Stimulated activated CD4-positive, alpha-beta T cell treated with anti-CD3 and anti-CD28 coated beads, Interleukin-2, amount 100 ng/mL, for 24 hours (primary cell): ENCODE measurements around the gene MAGIX.
"Not testable (repeated sequence)": the region's sequence is repeated elsewhere in the genome, so short reads cannot be mapped to it uniquely, and the experiment has no call there.

Experiments
- DNase-seq, 2 donors: peaks; one replicate each; pipeline ENCODE4 v3.0.0-alpha.2; 2020

Gene MAGIX

DNA sequence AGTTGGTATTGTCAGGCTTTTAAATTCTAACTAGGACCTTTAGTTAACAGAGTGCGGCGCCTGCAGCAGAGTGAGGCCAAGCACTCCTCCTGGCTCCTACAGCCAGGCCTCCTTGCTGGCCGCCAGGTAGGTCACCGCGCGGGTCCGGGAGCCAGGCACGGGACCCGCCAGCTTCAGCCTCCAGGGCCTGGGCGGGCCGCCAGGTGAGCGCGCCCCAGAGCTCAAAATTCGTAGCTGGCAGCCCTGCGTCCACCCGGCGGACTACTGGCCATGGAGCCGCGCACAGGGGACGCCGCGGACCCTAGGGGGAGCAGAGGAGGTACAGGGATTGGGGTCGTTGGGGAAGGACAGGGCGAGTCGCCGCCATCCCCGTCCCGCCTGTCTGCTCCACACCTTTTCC lies at the start of gene MAGIX:
Gene MAGIX, plus strand, starts transcription at position 139 of the 400 bp plus-strand sequence. Its CDS starts 132 bp downstream, at position 271.
- DNase-seq: no peak

DNA sequence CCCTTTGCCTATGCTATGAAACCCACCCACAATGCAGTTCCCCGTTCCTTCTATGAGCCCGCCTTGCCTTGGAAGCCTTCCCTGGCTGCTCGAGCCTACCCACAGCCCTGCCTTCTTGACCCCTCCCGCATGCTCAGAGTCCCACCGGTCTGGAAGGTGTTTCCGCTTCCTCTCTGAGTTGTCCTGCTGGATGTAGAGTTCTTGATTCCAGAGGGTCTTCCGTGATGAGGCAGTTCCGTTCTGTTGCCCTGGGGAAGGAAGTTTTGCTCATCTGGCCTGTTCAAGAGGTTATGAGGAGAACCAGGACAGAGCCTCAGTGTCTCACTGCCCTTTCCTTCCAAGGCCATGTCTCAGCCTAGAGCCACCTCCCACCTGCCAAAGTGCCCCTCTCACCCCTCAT lies 46.5 kb upstream of the MAGIX start:
- no peak for DNase-seq

DNA sequence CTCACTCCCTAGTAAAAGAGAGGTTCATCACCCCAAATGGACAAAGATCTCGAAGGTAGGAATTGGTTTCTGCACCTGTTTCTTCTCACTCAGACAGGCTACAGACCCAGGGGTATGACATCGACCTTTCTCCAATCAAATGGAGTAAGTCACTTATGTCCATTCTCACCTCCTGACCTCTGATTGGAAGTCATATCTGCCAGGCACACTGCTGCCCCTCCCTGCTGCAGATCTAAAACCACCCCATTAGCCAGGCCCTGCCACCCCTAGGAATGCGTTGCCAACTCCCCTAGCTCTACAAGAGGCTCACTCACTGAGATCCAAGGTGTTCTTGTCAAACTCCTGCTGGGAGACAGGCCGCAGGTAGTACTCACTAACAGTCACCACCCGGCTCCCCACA lies 45.8 kb upstream of the MAGIX start:
- DNase-seq: no peak

DNA sequence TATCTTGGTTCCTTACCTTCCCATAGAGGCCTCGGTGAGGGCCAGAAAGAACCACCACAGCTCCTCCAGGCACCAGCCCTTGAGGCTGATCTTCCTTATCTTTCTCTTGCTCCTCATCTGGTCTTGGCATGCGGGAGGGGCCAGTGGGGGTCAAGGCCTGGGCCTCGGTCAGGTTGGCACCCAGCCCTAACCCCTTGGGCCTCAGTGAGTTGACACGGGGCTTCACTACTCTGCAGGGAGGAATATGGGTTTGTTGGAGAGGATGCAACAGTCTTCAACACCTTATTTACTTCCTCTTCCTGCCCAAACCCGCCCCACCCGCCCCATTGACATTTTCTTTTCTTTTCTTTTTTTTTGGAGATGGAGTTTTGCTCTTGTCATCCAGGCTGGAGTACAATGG lies 45.0 kb upstream of the MAGIX start:
- no peak for DNase-seq

GRCh38 chrX:49120091-49120490 lies 42.5 kb upstream of the MAGIX start:
- no peak for DNase-seq

DNA sequence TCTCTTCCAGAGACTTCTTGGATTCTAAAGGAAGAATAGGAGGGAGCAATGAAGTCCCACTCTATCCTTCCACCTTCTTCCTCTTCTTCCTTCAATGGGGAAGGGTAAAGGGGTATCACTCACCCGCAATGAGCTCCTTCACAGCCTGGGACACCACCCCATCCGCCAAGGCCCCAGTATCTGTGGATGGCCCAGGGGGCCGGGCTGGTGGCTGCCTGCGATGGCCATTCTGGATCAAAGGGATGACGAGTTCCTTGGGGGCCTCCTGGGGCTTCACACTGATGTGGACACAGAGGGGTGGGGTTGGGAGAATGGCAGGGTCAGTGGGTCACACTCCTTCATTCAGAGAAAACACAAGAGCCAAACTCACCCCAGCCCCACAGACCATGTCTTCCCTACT lies 40.1 kb upstream of the MAGIX start:
- DNase-seq: no peak

- not testable (repeated sequence) for DNase-seq
Measured at GRCh38 chrX:49127742-49128258, 34.8 kb upstream of the MAGIX start.

GRCh38 chrX:49129427-49129826 lies 33.1 kb upstream of the MAGIX start:
- DNase-seq: no peak

DNA sequence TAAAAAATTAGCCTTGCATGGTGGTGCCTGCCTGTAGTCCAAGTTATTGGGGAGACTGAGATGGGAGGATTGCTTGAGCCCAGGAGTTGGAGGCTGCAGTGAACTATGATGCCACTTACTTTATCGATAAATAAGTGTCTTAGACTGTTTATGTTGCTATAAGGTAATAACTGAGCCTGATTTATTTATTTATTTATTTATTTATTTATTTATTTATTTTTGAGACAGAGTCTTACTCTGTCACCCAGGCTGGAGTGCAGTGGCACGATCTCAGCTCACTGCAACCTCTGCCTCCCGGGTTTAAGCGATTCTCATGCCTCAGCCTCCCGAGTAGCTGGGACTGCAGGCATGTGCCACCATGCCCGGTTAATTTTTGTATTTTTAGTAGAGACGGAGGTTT lies 30.3 kb upstream of the MAGIX start:
- DNase-seq: not testable (repeated sequence)

DNA sequence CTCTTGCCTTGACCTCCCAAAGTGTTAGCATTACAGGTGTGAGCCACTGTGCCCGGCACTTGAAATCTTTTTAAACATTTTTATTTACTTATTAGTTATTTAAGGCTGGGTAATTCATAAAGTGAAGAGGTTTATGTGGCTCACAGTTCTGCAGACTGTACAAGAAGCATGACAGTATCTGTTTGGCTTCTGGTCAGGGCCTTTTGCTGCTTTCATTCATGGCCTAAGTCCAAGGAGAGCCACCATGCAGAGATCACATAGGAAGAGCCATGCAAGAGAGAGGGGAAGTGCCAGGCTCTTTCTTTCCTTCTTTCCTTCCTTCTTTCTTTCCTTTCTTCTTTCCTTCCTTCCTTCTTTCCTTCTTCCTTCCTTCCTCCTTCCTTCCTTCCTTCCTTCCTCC lies 28.8 kb upstream of the MAGIX start:
- DNase-seq: no peak

DNA sequence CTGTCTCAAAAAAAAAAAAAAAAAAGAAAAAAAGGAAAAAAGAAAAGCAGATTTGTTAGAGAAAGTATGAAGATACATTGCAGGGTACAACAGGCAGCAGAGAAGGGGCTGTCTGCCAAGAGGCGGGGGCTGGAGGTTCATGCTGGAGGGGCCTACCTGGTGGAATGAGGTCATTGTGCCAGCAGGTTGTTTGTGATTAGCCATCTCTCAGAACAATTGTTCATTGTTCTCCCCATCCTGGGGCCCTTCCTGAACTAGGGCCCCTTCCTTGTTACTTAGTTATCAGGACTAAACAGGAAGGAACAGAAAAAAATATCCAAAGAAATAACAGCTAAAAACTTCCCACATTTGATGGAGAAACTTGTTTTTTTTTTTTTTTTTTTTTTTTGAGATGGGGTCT lies 25.1 kb upstream of the MAGIX start:
- DNase-seq: no peak

GRCh38 chrX:49139713-49140112 lies 22.8 kb upstream of the MAGIX start:
- DNase-seq: no peak

DNA sequence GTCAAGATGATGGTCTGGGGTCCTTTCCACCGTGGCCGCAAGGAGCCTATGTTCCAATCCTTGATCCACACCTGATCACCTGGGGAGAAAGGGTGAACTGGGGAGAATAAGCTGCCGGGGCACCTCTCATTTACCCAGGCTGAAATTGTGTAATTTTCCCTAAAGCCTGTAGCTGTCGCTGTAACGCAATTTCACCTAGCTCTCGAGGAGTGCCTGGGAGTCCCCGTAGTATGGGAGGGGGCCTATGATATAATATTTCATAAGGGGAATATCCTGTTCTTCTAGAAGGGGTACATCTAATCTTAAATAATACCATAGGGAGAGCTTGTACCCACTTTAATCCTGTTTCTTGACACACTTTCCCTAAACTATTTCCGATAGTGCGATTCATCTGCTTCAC lies 20.3 kb upstream of the MAGIX start:
- DNase-seq: not testable (repeated sequence)

DNA sequence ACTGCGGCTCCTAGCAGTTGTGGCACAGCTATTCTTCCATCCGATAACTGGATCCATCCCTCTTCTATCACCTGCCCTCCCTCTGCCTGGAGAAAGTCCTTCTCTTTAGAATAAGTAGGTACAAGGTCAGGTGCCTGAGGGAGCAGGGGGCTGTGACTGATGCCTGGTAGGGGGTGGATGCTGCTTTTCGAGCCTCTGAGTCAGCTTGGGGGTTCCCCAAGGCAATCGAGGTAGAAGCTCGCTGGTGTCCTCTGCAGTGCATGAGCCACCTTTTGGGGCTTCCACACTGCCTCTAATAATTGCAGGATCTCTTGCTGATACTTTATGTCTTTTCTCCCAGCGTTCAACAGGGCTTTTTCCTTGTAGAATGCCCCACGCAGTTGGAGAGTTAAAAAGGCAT lies 19.4 kb upstream of the MAGIX start:
- DNase-seq: not testable (repeated sequence)

DNA sequence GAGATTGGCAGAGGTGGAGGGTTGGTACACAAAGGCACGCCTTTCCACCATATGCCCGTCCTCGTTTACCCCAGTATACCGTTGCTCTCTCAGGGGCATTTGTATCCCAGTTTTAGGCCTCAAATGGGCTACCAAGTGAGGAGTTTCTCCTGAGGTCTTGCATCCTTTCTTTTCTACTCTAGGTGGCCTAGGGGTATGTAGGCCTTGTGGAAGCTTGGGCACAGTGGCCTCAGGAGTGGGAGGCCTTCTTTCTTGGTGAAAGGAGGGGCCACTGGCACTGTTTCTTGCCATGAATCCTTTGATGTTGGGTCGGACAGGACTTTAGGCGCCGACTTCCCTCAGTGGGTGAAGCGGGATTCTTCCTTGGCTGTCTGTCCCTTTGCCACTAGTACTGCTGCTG lies 15.3 kb upstream of the MAGIX start:
- no peak for DNase-seq

DNA sequence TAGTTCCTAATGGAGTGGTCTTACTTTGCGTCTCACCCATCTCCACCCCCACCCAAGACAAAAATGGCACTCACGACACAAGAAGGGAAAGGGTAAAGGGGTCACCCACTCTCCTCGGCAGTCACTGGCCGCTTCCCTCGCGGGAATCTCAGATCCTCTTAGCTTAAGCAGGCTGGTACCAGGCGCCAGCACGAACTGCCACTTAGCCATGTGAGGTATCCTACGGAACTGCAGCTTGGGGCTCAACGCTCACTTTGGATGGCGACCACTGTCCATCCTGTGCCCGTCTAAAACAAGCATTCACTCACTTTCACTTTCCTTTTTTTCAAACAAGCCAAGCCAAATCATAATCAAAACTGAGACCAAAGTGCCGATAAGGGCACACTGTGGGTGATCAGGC lies 14.6 kb upstream of the MAGIX start:
- DNase-seq: no peak

DNA sequence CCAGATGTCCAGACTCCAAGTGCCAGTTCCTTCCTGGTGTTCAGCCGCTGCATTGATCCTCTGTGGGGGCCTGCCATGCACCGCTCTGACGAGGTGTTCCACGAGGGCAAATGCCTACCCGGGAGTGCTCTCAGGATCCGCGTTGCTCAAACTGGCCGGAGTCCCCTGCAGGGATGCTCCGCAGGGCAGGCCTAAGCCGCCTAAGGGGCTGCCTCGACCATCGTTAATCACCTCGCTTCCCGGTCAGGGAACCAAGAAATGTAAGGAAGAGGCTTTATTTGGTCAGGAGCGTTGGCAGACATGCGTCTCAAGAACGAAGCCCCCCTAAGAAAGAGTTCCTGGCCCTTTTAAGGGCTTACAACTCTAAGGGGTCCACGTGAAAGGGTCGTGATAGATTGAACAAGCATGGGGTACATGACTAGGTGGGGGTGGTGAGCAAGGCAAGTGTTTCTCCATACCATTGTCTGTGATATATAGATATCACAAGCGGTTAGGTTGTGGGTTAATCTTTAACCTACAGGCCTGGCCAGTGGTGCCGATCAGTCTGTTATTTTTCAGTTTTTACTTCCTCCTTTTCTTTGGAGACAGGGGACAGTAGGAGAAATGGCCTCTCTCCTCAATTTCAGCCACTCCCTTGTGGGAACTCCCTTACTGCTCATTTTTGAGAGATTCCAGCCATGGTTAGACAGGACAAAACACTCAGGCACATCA lies 14.0 kb upstream of the MAGIX start:
- DNase-seq: not testable (repeated sequence)

GRCh38 chrX:49149291-49149690 lies 13.3 kb upstream of the MAGIX start:
- DNase-seq: not testable (repeated sequence)

DNA sequence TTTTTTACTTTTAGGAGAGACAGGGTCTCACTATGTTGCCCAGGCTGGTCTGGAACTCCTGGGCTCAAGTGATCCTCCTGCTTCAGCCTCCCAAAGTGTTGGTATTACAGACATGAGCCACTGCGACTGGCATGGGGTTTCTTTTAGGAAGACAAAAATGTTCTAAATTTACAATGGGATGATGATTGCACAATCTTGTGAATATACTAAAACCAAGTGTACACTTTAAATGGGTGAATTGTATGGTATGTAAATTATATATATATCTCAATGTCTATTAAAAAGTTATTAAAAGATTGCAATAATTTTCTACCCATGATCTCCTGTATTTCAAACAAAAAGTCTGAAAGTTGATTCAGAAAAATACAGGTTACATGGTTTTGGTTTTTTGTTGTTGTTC lies 9.1 kb upstream of the MAGIX start:
- DNase-seq: no peak

DNA sequence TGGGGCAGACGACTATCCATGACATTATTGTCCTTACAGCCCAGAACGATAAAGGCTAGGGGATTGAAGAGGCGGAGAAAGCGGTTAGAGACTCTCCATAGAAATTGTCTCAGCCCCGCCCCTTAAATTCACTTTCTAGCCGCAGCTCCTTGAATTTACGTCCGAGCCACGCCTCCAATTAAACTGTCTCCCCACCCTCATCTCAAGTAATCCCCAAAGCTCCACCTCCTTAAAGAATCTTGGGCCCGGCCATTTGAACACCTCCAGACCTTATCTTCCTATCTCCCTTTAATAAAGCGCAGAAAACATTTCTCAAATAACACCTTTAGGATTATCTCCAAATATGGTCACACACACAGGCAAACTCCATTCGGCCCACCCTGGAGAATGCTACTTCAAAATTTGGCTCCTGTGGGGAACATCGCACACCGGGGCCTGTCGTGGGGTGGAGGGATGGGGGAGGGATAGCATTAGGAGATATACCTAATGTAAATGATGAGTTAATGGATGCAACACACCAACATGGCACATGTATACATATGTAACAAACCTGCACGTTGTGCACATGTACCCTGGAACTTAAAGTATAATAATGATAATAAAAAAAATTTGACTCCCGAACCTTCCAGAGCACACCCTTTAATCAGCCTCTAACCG lies 7.2 kb upstream of the MAGIX start:
- peak; percentile 40 for DNase-seq

- DNase-seq: peak; percentile 84 to 86
Measured at GRCh38 chrX:49155900-49156837, 6.4 kb upstream of the MAGIX start.

DNA sequence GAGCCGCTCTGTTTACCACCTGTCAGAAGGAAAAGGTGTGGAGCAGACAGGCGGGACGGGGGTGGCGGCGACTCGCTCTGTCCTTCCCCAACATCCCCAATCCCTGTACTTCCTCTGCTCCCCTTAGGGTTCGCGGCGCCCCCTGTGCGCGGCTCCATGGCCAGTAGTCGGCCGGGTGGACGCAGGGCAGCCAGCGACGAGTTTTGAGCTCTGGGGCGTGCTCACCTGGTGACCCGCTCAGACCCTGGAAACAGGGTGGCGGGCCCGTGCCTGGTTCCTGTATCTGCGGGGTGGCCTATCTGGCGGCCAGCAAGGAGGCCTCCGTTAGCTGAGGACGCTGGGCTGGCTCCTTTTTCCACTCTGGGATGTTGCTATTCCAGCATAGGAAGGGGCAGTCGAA lies 5.4 kb upstream of the MAGIX start:
- no peak for DNase-seq

GRCh38 chrX:49160908-49161307 lies 1.6 kb upstream of the MAGIX start:
- DNase-seq: no peak
